ENCODE data around the gene CCDC154. TPM values are rescaled to one million over a fixed set of nuclear protein-coding genes. Genes with fewer than 3 reads are reported as not detected.

CCDC154 gene
- total RNA-seq, 2 experiments from 2014 or later = 0.85 to 1.1 TPM

- BruUV-seq (replicated peaks) = no TSS peak
- POLR2A ChIA-PET = no interaction called here
- no peaks in the 10 kb centered on the region for H4K20me1 ChIP-seq (ENCODE audit: insufficient read depth, low read length)
Observed at GRCh38 chr16:1468426-1468810, 24.1 kb upstream of the CCDC154 start.

GRCh38 chr16:1466968-1467521, 22.7 kb upstream of the CCDC154 start:
- intact Hi-C loops (cut with micrococcal nuclease; ENCODE audit: unreplicated experiment) = no loop called here
- Histone ChIP-seq H3K79me2 (ENCODE audit: insufficient read depth, low read depth, low read length) (no peaks in the 10 kb centered on the region), H4K20me1 (ENCODE audit: insufficient read depth, low read length) (no peaks in the 10 kb centered on the region), H3K9me2 (ENCODE audit: insufficient read depth, low read length) (no peaks in the 10 kb centered on the region), H3K4me1 (ENCODE audit: insufficient read depth, low read length, poor library complexity, severe bottlenecking) (no peaks in the 10 kb centered on the region), H3K4me2 (ENCODE audit: low read length) (no peak overlapping the region), H3K36me3 (ENCODE audit: insufficient read depth, low read length) (no peaks in the 10 kb centered on the region), H2AFZ (ENCODE audit: low read length) (no peak overlapping the region), H3K4me3 (ENCODE audit: low read depth, low read length, poor library complexity, severe bottlenecking) (no peak overlapping the region), H3K27ac (ENCODE audit: low read depth, low read length, poor library complexity, severe bottlenecking) (no peak overlapping the region), H3K9me3 (ENCODE audit: low read length) (no peaks in the 10 kb centered on the region)
- POLR2A ChIA-PET = no interaction called here
- CTCF ChIA-PET (ENCODE audit: unreplicated experiment) = no interaction called here
- TF ChIP-seq EZH2phosphoT487 (IDR thresholded peaks at IDR 0.05; ENCODE audit: borderline replicate concordance, low read depth, low read length) (no peak), CTCF (conservative IDR thresholded peaks at IDR 0.05; ENCODE audit: low read length) (no peak)
- BruUV-seq (replicated peaks) = no TSS peak
- DNase-seq (ENCODE audit: low spot score) = no peak

More at GRCh38 chr16:1468426-1468810, 24.1 kb upstream of the CCDC154 start:
- no peak overlapping the region for H3K4me2 ChIP-seq (ENCODE audit: low read length)
- no peak for DNase-seq (ENCODE audit: low spot score)
- H3K9me3 ChIP-seq (ENCODE audit: low read length) = no peaks in the 10 kb centered on the region
- H3K9me2 ChIP-seq (ENCODE audit: insufficient read depth, low read length) = no peaks in the 10 kb centered on the region
- no peak overlapping the region for H3K27ac ChIP-seq (ENCODE audit: low read depth, low read length, poor library complexity, severe bottlenecking)
- TF ChIP-seq CTCF (conservative IDR thresholded peaks at IDR 0.05; ENCODE audit: low read length) (no peak), EZH2phosphoT487 (IDR thresholded peaks at IDR 0.05; ENCODE audit: borderline replicate concordance, low read depth, low read length) (no peak)
- intact Hi-C loops (cut with micrococcal nuclease; ENCODE audit: unreplicated experiment) = no loop called here
- CTCF ChIA-PET (ENCODE audit: unreplicated experiment) = no interaction called here
- H3K36me3 ChIP-seq (ENCODE audit: insufficient read depth, low read length) = no peaks in the 10 kb centered on the region
- H3K4me3 ChIP-seq (ENCODE audit: low read depth, low read length, poor library complexity, severe bottlenecking) = no peak overlapping the region
- no peak overlapping the region for H2AFZ ChIP-seq (ENCODE audit: low read length)
- no peaks in the 10 kb centered on the region for H3K4me1 ChIP-seq (ENCODE audit: insufficient read depth, low read length, poor library complexity, severe bottlenecking)
- H3K79me2 ChIP-seq (ENCODE audit: insufficient read depth, low read depth, low read length) = no peaks in the 10 kb centered on the region

GRCh38 chr16:1466054-1466453, 21.7 kb upstream of the CCDC154 start:
- intact Hi-C loops (cut with micrococcal nuclease; ENCODE audit: unreplicated experiment) = no loop called here
- DNase-seq (ENCODE audit: low spot score) = no peak
- peaks cover 5% of the 10 kb centered on the region; the same call in 1 of the 2 replicates for H3K36me3 ChIP-seq (ENCODE audit: insufficient read depth, low read length)
- H3K27ac ChIP-seq (ENCODE audit: low read depth, low read length, poor library complexity, severe bottlenecking) = no peak overlapping the region
- ChIA-PET CTCF (ENCODE audit: unreplicated experiment) (no interaction called here), POLR2A (no interaction called here)
- no peak overlapping the region for H3K4me3 ChIP-seq (ENCODE audit: low read depth, low read length, poor library complexity, severe bottlenecking)
- no peaks in the 10 kb centered on the region for H3K9me3 ChIP-seq (ENCODE audit: low read length)
- TF ChIP-seq CTCF (conservative IDR thresholded peaks at IDR 0.05; ENCODE audit: low read length) (no peak), EZH2phosphoT487 (IDR thresholded peaks at IDR 0.05; ENCODE audit: borderline replicate concordance, low read depth, low read length) (no peak)
- H3K9me2 ChIP-seq (ENCODE audit: insufficient read depth, low read length) = no peaks in the 10 kb centered on the region
- no peaks in the 10 kb centered on the region for H4K20me1 ChIP-seq (ENCODE audit: insufficient read depth, low read length)
- H3K4me1 ChIP-seq (ENCODE audit: insufficient read depth, low read length, poor library complexity, severe bottlenecking) = no peaks in the 10 kb centered on the region
- no peak overlapping the region for H2AFZ ChIP-seq (ENCODE audit: low read length)
- no TSS peak for BruUV-seq (replicated peaks)
- no peak overlapping the region for H3K4me2 ChIP-seq (ENCODE audit: low read length)
- no peaks in the 10 kb centered on the region for H3K79me2 ChIP-seq (ENCODE audit: insufficient read depth, low read depth, low read length)
